Activated CD4-positive, alpha-beta T cell treated with anti-CD3 and anti-CD28 coated beads, Interleukin-2, amount 10 ng/mL, durations not matched to agents 7 days and 5 days (primary cell): Measurements from ENCODE around the gene RPS3. TPM values are rescaled to one million over a fixed set of nuclear protein-coding genes. Genes with fewer than 3 reads are reported as not detected.

Experiments used
- CTCF ChIA-PET: fragments of 350-600 bp; sonication (Branson Sonifier 250); formaldehyde crosslinking; loops from one replicate; lab custom pipeline; 2021; ENCODE audit warnings: antibody characterized with exemption; lab: Charles Lee
- POLR2A ChIA-PET: fragments of 350-600 bp; sonication (Branson Sonifier 250); formaldehyde crosslinking; loops from one replicate; lab custom pipeline; 2021; ENCODE audit warnings: antibody characterized with exemption; lab: Charles Lee
- DNase-seq: peaks from one replicate; pipeline ENCODE4 v3.0.0-alpha.2; 2020
- H3K27ac Mint-ChIP-seq: one replicate; pipeline ENCODE4 v1.8.0; 2021; ENCODE audit warnings: mild to moderate bottlenecking, moderate library complexity, mixed read lengths
- H3K27me3 Mint-ChIP-seq: one replicate; pipeline ENCODE4 v1.8.0; 2021; ENCODE audit warnings: mixed read lengths
- H3K36me3 Mint-ChIP-seq: one replicate; pipeline ENCODE4 v1.8.0; 2021; ENCODE audit warnings: low read depth, mixed read lengths
- H3K4me1 Mint-ChIP-seq: one replicate; pipeline ENCODE4 v1.8.0; 2021; ENCODE audit warnings: mixed read lengths
- H3K4me3 Mint-ChIP-seq: one replicate; pipeline ENCODE4 v1.8.0; 2021; ENCODE audit warnings: mild to moderate bottlenecking, moderate library complexity, mixed read lengths
- H3K9me3 Mint-ChIP-seq: one replicate; pipeline ENCODE4 v1.8.0; 2021; ENCODE audit warnings: mixed read lengths
- total RNA-seq, 2 experiments: library from RNA; stranded (reverse); gene quantifications; one replicate each; pipeline ENCODE4 v1.2.3, GENCODE V29; 2021

RPS3 gene
- total RNA-seq, 2 experiments from 2014 or later, result 2,943 to 3,099 TPM

DNA sequence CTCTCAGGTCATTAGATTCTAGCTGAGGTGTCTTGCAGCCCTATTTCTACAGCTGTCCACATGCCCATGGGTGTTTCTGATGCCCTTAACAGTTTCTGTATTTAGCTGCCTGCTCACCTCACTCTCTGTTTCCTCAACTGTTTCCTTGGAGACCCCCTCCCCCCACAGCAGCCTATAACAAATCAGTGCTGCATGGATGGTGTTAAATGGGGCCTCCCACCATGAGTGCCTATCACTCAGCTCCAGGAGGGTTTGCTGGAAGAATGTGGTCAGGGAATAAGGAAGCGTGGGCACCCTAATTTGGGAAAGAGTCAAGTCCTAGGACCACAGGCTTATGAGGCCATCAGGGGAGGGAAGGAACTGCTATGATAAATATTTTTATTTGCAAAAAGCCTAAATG lies 25.1 kb downstream of the RPS3 start:
- ChIA-PET POLR2A (no interaction called here), CTCF (interaction anchor here (0.6 kb wide), 1 partner anchor 143 kb away, joined by 4 read pairs; no protein-coding TSS in a partner anchor)
- peaks cover 13% of the 10 kb centered on the region for H3K4me1 Mint-ChIP-seq
- H3K36me3 Mint-ChIP-seq, result peaks cover 10% of the 10 kb centered on the region
- no peak overlapping the region for H3K4me3 Mint-ChIP-seq
- peaks cover 21% of the 10 kb centered on the region for H3K27me3 Mint-ChIP-seq
- H3K9me3 Mint-ChIP-seq, result peaks cover 4% of the 10 kb centered on the region
- no peak for DNase-seq
- no peak overlapping the region for H3K27ac Mint-ChIP-seq

DNA sequence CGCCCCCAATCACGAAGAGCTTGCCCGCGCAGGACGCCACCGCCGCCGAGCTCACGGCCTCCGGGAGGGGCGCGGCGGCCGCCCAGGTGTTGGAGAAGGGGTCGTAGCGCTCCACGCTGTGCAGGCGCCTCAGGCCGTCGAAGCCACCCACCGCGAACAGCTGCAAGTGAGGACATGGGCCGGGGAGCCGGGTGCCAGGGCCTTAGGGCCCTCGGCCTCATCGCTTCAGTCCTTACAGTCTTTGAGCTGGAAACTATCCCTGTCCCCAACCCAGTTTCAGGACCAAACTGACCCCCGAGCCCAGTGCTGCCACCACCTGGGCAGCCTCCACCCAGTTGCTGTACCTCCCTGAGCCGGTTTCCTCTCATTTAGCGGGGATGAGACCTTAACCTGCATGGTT lies 26.1 kb downstream of the RPS3 start:
- DNase-seq, result no peak
- Mint-ChIP-seq H3K9me3 (peaks cover 5% of the 10 kb centered on the region), H3K4me3 (no peak overlapping the region), H3K4me1 (peaks cover 14% of the 10 kb centered on the region), H3K27ac (no peak overlapping the region), H3K36me3 (peaks cover 11% of the 10 kb centered on the region), H3K27me3 (peaks cover 22% of the 10 kb centered on the region)
- CTCF ChIA-PET, result interaction anchor here (0.6 to 2.1 kb wide), 5 partner anchors 8 to 1016 kb away, joined by 3 to 7 read pairs (median 4); no protein-coding TSS in a partner anchor
- POLR2A ChIA-PET, result no interaction called here

DNA sequence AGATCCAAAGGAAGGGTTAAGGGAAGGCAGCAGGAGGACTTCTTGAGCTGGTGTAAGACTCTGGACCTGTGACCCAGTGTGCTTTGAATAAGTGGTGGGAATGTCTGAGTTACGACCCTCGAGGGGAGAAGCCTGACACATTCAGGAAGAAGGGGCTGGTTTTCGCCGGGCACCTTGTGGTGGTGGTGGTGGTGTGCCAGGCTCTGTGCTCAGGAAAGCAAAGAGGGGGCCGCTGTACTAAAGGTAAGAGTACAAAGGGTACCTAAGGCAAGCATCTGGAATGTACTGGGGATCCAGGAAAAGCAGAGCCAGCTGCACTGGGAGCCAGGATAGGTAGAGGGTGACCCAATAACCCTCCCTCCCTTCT lies 27.4 kb downstream of the RPS3 start:
- H3K9me3 Mint-ChIP-seq, result peaks cover 5% of the 10 kb centered on the region
- no peak for DNase-seq
- no peak overlapping the region for H3K27ac Mint-ChIP-seq
- CTCF ChIA-PET, result interaction anchor here (1.0 to 2.1 kb wide), 4 partner anchors 7 to 181 kb away, joined by 3 to 7 read pairs (median 4); no protein-coding TSS in a partner anchor
- H3K36me3 Mint-ChIP-seq, result peaks cover 11% of the 10 kb centered on the region
- POLR2A ChIA-PET, result no interaction called here
- H3K4me1 Mint-ChIP-seq, result peaks cover 24% of the 10 kb centered on the region
- H3K27me3 Mint-ChIP-seq, result peaks cover 34% of the 10 kb centered on the region
- H3K4me3 Mint-ChIP-seq, result no peak overlapping the region

DNA sequence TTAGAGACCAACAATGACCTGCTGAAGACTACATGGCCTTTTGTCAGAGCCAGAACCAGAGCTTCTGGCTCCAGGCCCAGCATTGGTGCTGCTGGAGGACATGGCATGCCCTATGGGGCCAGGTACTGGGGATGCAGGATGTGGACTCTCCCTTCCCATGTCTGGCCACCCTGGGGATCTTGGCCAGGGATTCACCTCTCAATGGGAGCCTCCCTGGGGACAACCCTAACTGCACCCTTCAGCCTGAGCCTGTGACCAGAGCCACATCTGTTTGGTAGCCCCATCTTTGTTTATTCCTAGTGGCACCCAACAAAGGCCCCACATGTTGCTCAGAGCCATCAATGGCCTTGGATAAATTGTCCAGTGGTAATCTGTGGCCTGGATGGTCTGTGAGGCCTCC lies 27.9 kb downstream of the RPS3 start:
- Mint-ChIP-seq H3K27ac (no peak overlapping the region), H3K4me3 (no peak overlapping the region), H3K9me3 (peaks cover 5% of the 10 kb centered on the region), H3K36me3 (peaks cover 11% of the 10 kb centered on the region), H3K4me1 (peaks cover 24% of the 10 kb centered on the region), H3K27me3 (peaks cover 38% of the 10 kb centered on the region)
- no peak for DNase-seq
- ChIA-PET CTCF (interaction anchor here (1.4 to 1.6 kb wide), 2 partner anchors 9 to 19 kb away, joined by 3 to 4 read pairs; no protein-coding TSS in a partner anchor), POLR2A (no interaction called here)

DNA sequence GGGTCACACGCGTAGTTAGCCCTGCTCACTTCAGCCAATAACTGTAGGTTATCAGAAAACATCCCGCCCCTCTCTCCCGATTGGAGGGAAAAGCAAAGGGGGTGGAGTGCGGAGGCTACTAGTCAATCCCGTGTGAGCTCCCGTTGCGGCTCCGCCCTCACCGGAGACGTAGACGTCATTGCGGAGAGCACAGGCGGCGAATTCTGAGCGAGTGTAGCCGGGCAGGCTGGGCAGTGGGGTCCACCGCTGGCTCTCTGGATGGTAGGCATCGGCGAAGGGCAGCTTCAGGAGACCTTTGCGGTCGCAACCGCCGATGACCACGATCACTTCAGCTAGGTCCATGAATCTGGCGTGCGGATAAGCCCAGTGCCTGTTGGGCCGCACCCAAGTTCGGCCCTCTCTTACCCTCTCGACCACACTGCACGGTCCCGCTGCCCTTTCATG lies 29.0 kb downstream of the RPS3 start:
- Mint-ChIP-seq H3K27me3 (peaks cover 49% of the 10 kb centered on the region), H3K4me1 (peaks cover 24% of the 10 kb centered on the region), H3K36me3 (peaks cover 11% of the 10 kb centered on the region), H3K4me3 (peak overlapping the region; percentile 43), H3K27ac (no peak overlapping the region), H3K9me3 (peaks cover 5% of the 10 kb centered on the region)
- CTCF ChIA-PET, result interaction anchor here (1.6 to 2.4 kb wide), 2 partner anchors 20 to 96 kb away, joined by 4 to 6 read pairs; no protein-coding TSS in a partner anchor
- POLR2A ChIA-PET, result no interaction called here
- DNase-seq, result peak; percentile 70

DNA sequence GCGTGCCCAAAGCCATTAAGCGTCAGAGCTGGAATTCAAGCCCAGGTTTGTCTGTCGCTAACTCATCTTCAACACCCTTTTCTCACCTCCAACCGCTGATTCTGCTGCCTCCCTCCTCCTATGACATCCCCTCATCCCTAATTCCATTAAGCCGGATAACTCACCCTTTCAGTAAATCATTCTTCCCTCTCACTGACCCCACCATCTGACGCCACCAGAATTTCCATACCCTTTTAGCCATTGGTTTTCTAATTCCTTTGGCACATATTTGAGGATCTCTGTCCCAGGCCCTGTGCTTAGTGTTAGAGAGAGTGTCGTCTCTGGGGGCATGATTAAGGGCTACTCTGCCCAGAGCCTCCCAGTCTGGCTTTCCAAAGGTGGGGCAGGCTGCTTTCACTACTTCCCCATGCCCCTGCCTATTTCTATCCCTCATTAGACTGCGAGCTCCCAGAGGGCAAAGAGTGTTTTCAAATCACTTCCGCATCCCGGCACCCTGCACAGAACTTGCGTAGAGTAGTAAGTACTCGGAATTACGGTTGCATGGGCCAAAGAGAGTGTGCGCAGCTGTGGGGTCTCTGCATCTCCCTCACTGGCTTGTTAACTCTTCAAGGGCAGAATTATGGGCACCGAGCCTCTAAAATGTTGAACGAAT lies 29.8 kb downstream of the RPS3 start:
- ChIA-PET POLR2A (interaction anchor here (0.6 kb wide), 1 partner anchor 28 kb away, joined by 4 read pairs; no protein-coding TSS in a partner anchor), CTCF (interaction anchor here (1.0 to 2.4 kb wide), 3 partner anchors 14 to 95 kb away, joined by 3 to 6 read pairs (median 5); no protein-coding TSS in a partner anchor)
- peaks cover 51% of the 10 kb centered on the region for H3K27me3 Mint-ChIP-seq
- DNase-seq, result no peak
- peaks cover 24% of the 10 kb centered on the region for H3K4me1 Mint-ChIP-seq
- H3K9me3 Mint-ChIP-seq, result peaks cover 5% of the 10 kb centered on the region
- peak overlapping the region; percentile 82 for H3K27ac Mint-ChIP-seq
- H3K4me3 Mint-ChIP-seq, result peak overlapping the region; percentile 54
- peaks cover 11% of the 10 kb centered on the region for H3K36me3 Mint-ChIP-seq

DNA sequence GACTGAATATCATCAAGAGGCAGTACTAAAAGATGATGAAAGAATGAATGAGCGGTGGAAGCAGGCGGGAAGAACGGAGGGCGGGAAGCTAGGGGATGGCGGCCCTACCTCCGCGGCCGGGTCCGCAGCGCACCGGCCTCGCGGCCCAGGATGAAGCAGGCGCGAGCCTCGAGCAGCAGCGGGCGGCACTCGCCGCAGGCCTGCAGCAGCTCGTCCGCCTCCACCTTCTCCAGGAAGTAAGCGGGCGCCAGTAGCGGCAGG lies 30.3 kb downstream of the RPS3 start:
- POLR2A ChIA-PET, result interaction anchor here (0.6 kb wide), 1 partner anchor 29 kb away, joined by 4 read pairs; no protein-coding TSS in a partner anchor
- Mint-ChIP-seq H3K27ac (peak overlapping the region; percentile 82), H3K9me3 (peaks cover 5% of the 10 kb centered on the region), H3K27me3 (peaks cover 51% of the 10 kb centered on the region), H3K4me1 (peaks cover 24% of the 10 kb centered on the region), H3K4me3 (peak overlapping the region; percentile 54), H3K36me3 (peaks cover 11% of the 10 kb centered on the region)
- CTCF ChIA-PET, result interaction anchor here (1.0 to 2.4 kb wide), 3 partner anchors 14 to 94 kb away, joined by 3 to 6 read pairs (median 5); no protein-coding TSS in a partner anchor
- no peak for DNase-seq

DNA sequence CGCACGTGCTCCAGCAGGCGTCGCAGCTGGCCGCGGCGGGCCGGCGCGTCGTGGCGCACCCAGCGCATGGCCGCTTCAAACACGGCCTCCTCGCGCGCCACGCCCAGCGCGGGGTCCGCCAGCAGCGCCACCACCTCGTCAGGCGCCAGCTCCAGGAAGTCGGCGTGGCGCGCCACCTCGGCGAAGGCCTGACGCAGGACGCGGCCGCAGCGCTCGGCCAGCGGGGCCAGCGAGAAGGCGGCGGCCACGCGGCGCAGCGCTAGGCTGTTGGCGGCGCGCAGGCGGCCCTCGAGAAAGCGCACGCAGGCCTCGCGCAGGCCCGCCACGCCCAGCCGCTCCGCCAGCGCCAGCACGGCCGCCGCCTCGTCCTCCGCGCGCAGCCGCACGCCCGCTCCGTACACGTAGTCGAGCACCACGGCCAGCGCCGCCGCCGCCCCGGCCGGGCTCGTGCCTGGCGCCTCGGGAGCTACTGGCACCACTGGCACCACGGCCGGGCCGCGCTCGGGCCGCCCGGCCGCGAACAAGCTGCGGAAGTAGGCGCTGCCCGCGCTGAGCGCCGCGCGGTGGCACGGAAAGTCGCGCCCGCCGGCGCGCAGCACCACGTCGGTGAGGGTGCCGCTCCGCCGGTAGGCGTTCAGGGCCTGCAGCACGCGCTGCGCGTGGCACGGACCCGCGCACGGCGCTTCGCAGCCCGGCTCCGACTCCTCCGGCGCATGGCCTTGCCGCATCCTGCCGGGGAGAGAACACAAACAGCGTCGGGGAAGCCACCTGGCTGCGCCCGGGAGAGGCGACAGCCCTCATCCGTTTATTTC lies 30.8 kb downstream of the RPS3 start:
- Mint-ChIP-seq H3K27me3 (peaks cover 51% of the 10 kb centered on the region), H3K36me3 (peaks cover 11% of the 10 kb centered on the region), H3K27ac (peak overlapping the region; percentile 90), H3K4me1 (peaks cover 24% of the 10 kb centered on the region), H3K9me3 (peaks cover 5% of the 10 kb centered on the region), H3K4me3 (peak overlapping the region; percentile 74)
- ChIA-PET CTCF (interaction anchor here (0.6 to 2.4 kb wide), 5 partner anchors 14 to 107 kb away, joined by 3 to 6 read pairs (median 3); no protein-coding TSS in a partner anchor), POLR2A (interaction anchor here (0.6 kb wide), 1 partner anchor 29 kb away, joined by 4 read pairs; no protein-coding TSS in a partner anchor)
- peak; percentile 61 for DNase-seq

DNA sequence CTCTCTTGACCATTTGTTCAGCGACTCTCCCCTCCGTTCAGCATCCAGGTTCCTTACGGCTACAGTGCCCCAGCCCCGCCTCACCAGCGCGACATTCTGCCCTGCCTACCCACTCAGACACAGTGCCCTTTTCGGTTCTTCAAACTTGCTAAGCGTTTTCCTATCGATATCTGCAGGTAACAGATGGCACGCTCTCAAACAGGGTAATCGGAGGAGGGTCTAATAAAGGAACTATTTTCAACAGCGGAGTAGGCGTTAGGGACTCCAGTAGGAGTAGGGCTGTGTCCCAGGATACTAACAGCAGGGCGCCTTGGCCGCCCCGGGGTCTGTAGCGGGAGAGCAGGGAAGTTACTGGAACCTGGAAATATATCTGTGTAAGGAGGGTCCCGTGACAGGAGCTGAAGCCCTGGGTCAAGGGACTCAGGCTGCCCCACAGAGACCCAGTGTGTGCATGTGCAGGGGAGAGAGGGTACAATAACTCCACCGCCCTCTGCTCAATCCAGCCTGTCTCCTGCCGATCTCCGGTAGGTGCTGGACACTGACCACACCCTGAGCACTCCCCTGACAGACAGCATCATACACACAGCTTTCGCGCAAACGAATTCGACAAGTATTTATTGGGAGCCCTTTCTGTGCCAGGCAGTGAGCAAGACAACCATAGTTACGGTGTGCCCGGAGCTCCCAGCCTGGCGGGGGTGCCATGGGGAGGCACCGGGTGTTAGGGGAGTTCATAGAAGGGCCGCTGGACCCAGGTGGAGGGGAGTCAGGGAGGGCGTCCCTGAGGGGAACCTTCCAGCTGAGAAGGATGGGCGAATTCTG lies 31.6 kb downstream of the RPS3 start:
- Mint-ChIP-seq H3K27me3 (peaks cover 51% of the 10 kb centered on the region), H3K4me1 (peaks cover 24% of the 10 kb centered on the region), H3K27ac (peak overlapping the region; percentile 90), H3K9me3 (peaks cover 5% of the 10 kb centered on the region), H3K4me3 (peak overlapping the region; percentile 74), H3K36me3 (peaks cover 11% of the 10 kb centered on the region)
- POLR2A ChIA-PET, result interaction anchor here (0.7 kb wide), 1 partner anchor 88 kb away, joined by 3 read pairs; no protein-coding TSS in a partner anchor
- DNase-seq, result no peak
- CTCF ChIA-PET, result interaction anchor here (0.6 to 2.3 kb wide), 5 partner anchors 14 to 106 kb away, joined by 3 to 9 read pairs (median 4); no protein-coding TSS in a partner anchor

DNA sequence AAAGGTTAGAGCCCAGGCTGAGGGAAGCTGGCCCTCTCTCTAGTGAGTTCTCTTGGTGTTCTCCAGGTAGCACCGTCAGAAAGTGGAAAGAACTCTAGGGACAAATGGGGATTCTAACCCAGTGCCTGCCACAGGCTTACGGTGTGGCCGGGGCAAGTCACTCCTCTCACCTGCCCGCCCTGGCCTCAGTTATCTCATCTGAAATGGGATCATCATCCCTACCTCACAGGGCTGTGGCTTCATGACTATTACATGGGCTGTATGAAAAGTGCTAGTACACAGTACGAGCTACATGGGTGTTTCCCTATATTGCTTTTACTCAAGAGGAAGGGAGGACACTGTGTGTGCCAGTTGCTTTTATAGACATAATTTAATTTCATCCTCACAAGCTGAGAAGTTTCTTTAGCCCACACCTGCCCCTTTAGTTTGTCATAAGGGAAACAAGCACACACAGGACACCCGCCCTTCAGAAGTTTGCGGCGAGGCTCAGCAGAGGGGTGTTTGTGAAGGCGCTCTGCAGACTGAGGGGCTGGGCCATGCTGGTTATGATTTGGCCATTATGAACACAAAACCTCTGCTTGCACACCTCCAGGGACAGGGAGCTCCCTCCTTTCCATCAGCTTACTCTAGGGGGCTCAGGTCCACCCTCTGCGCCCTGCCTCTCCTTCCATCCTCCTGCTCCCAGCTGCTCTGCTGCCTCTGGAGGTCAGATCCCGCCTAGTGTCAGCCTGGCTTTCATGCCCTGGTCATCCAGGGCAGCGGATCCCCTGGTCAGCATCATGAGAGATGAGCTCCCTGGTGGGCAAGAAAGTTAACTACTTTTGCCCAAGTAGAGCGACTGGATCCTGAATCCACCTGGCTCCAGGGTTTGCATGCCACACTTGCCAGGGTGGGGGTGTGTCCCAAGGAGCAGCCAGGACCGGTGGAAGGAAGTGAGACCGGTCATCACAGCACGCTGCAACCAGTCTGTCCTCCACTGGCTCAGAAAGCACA lies 32.5 kb downstream of the RPS3 start:
- H3K36me3 Mint-ChIP-seq, result peaks cover 11% of the 10 kb centered on the region
- ChIA-PET POLR2A (interaction anchor here (0.7 kb wide), 1 partner anchor 87 kb away, joined by 3 read pairs; no protein-coding TSS in a partner anchor), CTCF (interaction anchor here (0.6 to 2.3 kb wide), 4 partner anchors 13 to 69 kb away, joined by 3 to 9 read pairs (median 4); no protein-coding TSS in a partner anchor)
- H3K4me3 Mint-ChIP-seq, result peak overlapping the region; percentile 9
- no peak overlapping the region for H3K27ac Mint-ChIP-seq
- H3K9me3 Mint-ChIP-seq, result peaks cover 5% of the 10 kb centered on the region
- peaks cover 51% of the 10 kb centered on the region for H3K27me3 Mint-ChIP-seq
- no peak for DNase-seq
- peaks cover 24% of the 10 kb centered on the region for H3K4me1 Mint-ChIP-seq

DNA sequence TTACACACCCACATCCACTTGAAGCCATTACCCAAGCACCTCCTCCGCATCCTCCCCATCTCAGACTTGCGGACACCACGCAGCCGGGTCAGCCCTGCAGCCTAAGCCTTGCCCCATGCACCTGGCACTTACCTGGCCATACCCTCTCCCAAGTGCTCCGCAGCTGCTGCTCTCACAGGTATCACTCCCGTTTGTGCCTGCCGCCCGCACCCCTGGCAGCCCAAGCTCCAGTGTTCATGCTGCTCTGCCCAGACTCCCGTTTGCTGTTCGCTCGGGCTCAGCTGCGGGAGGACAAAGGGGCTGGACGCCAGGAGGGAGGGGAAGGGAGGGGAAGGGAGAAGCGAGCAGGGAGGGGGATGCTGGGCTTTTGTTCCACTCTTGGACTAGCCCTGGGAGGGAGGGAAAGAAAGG lies 33.6 kb downstream of the RPS3 start, which contains the start of gene KLHL35:
Gene KLHL35, minus strand, starts transcription at position 293 of the 411 bp plus-strand sequence. CDS start 2,574 bp downstream, outside the sequence.
- ChIA-PET POLR2A (no interaction called here), CTCF (interaction anchor here (0.9 to 2.7 kb wide), 4 partner anchors 7 to 12 kb away, joined by 3 to 15 read pairs (median 8); no protein-coding TSS in a partner anchor)
- no peak within 1 kb of the TSS for H3K4me3 Mint-ChIP-seq
- H3K9me3 Mint-ChIP-seq, result peaks cover 5% of the 10 kb centered on the region
- no peak for DNase-seq
- peaks cover 46% of the 10 kb centered on the region for H3K27me3 Mint-ChIP-seq
- peaks cover 24% of the 10 kb centered on the region for H3K4me1 Mint-ChIP-seq
- peaks cover 11% of the 10 kb centered on the region for H3K36me3 Mint-ChIP-seq
- H3K27ac Mint-ChIP-seq, result no peak within 1 kb of the TSS
